ENCODE results near the gene SLC22A7.
A peak's percentile ranks its signal among the peaks of the same experiment; 100 is the strongest.

The SLC22A7 gene

DNA sequence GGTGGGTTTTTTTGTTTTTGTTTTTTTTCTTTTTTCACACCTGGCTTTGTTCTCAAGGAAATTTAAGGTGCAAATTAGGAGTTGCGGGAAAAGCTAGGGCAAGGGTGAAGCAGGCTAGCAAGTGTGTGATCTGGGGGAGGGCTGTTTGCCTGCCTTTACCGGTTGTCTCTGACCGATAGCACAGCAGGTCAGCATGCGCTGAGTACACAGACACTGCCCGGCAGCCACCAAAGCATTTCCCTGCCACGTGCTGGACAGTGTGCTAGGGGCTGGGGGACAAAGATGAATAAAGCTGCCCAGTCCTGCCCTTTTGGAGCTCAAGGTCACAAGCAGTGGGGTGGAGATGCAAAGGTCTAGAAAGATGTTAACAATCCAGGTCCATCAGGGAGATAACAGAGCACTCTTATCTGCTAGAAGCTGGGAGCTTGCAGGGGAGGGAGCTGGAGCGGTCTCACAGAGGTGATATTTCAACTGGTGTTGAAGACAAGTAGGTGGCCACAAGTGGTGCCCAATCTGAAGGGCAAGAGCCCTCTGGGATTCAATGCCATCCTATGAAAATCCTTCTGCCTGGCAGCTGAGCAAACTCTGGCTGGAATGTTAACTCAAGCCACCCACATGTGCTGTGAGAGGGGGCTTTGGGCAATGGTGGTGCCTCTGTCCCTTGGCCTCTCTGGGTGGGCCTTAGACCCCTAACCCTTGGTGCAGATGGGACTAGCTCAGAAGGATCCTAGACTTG is 30.3 kb upstream of the SLC22A7 start:
- DNase-seq, result no peak

GRCh38 chr6:43268355-43268700 is 29.7 kb upstream of the SLC22A7 start:
- no peak for DNase-seq

DNA sequence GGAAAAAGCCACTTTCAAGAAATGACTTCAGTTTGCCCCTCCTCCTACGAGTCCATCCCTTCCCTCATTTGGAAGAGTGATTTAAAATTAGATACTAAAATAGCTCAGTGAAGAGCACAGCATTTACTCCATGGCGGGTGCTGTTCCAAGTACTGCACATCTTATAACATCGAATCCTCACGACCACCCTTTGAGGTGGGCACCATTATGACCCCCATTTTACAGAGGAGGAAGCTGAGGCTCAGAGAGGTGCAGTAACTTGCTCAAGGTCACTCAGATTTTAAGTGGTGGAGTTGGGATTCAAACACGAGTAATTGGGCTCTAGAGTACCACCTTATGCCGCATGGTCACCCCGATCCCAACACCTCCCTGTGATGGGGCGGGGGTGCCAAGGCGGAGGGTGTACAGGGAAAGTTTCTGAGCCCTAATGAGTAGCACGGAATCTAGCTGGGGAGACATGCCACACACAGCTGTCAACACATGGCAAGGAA is 29.2 kb upstream of the SLC22A7 start:
- no peak for DNase-seq

- no peak for DNase-seq
Measured at GRCh38 chr6:43269273-43270007, 28.6 kb upstream of the SLC22A7 start.

DNA sequence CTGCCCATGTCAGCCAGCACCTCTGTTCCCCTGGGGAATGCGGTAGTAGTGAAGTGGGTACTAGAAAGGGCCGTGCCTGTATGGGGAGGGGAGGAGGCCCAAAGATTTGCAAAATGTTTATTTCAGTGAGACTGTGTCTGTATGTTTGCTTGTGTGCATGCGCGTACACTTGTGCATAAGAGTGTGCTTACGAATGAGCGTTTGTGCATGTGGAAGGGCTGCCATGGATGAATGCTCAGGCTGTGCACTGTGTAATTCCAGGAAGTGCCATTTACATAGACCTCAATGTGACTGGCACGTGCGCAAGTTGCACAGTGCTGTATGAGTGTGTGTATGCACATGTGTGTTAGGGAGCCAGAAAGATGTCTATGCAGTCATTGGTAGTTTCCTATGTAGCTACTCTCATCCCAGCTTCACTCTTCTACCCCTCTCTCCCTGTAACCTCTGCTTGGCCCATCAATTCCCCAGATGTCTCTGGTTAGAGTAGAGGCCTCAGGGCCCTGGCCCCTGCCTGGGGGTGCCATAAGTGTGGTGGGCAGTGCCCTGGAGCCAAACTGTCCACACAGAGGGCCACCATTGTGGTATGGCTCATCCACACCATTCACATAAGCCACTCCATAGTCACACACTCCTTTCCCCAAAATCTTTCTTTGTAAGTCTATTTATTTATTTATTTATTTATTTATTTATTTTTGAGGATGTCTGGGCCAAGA is 26.8 kb upstream of the SLC22A7 start:
- DNase-seq, result no peak

DNA sequence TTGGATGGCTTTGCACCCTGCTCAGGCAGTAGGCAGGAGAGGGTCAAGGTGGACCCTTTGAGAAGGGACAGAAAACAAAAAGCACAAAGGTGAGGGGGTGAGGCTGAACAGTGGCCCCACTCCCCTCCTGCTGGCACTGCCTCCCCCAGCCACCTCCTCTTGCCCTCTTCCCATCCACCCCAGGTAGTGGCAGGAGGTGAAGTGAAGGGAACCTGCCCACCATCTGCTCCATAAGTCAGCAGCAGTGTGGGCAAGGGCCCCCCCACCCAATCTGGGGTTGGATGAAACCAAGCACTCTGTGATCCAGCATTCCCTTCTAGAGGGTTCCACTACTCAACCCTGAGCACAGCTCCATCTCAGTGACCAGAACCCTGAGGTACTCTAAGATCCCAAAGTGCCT is 26.1 kb upstream of the SLC22A7 start:
- DNase-seq, result no peak

GRCh38 chr6:43273707-43274106 is 24.4 kb upstream of the SLC22A7 start:
- DNase-seq, result no peak

DNA sequence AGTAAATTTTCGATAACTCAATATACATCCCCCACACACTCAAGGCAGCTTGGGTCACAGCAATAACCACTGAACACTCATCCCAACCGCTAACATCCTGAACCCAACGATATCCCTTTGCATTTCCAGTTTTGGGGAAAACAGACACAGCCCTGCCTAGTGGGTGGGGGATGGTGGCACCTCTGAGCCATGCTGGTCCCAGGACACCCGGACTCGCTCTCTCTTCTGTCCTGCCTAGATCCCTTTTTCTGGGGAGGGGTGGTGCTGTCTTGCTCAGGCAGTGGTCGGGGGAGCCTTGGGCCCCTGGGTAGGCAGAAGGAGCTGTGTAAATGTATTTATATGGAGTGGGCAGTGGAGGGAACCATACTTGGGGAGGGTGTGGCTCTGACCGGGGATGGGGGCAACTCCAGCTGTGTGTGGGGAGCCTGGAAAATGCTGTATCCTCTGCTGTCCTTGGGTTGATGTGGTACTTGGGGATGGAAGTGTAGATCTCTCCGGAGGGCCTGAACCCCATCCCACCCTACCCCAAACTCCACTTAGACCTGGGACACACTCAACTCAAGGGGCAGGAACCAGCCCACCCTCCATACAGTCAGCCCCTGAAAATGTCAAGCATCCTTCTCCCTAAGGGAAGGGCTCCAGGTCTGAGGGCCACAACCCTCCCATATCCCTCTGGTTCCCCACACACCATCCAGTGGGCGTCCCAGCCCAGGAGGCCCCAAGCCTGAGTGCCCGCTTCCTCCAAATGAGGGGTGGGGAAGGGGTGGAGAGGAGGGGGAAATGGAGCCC is 23.7 kb upstream of the SLC22A7 start:
- DNase-seq, result no peak

- DNase-seq, result no peak
Measured at GRCh38 chr6:43274916-43275597, 23.0 kb upstream of the SLC22A7 start.

GRCh38 chr6:43275801-43276576 is 22.1 kb upstream of the SLC22A7 start:
- DNase-seq, result peak; percentile 69

DNA sequence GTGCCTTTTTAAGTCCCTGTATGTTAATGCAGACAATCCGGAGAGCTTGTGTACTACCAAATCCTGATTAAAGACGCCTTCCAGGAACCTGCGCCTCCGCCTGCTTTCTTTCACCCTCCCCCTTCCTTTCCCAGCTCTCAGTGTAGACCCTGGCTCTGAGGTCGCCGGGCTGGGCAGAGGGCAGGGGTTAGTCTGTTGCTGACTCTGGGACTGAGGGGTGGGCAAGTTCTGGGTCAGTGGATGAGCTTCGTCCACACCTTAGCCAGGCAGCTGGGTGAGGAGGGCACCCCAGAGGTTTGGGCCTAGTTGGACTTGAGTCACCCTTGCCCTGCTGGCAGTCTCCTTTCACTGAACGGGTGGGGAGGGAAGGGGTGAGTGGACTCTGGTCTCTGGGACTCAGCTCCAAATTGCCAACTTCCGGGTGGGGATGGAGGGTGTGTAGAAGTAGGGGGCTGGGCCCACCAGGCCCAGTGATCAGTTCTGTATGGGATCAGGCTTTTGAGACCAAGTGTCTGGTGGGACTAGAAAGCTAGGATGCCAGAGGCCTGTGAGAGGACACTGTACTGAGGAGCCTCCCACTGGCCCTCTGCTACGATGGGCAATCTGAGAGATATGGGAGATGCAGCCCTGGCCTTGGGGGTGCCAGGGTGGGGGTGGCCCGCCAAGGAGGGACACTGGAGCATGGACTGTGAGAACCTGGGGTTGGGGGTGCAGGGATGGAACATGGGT is 21.3 kb upstream of the SLC22A7 start:
- peak; percentile 88 for DNase-seq

DNA sequence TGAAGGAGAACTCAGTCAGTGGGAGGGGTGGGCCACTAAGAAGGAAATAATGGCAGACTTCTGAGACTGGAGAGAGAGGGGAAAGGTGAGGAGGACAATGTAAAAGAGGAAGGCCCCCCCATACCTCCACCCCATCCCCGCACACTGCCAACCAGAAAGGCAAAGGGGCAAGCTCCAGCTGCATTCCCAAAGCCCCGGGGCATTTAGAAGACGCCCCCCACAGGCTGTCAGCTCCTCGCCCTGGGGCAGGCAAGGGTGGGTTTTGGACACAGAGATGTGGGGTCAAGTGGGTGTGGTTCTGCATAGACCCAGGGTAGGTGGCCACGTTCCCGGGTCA is 20.8 kb upstream of the SLC22A7 start:
- no peak for DNase-seq

DNA sequence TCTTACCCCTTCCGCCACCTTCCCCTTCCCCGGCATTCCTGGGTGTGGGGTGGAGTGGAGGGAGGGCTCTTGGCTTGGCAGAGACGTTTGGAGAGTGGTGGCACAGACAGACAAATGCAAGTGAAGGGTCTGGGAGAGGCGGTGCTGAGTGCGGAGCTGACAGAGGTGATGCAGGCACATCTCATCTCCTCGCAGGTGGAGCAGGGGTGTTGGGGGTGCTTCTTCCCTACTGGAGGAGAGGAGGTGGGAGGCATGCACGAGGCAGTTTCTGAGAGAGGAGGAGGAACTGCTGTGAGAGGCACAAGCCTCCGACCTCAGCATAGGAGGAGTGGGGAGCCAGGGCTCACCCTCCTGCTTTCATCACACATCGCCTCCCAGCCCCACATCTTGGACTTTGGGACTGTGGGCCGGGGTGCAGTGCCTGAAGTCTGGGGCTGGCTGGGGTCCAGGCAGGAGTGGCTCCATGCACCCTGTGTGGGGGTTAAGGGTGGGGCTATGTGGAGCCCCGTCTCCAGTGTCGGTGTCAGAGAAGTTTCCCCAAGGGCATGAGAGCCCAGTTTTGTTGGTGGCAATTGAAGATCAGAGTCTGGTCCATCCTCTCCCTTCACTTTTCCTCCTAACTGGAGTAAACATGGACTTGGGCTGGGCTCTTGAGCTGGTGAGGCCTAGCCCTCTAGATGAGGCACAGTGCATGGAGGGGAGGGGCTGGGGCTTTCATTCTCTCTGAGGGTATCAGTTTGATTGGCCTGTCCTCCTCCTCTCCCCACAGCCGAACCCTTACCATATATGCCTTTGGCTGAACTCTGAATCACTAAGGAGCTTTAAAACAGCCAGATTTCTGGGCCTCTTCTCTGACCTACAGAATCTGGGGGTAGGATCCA is 20.2 kb upstream of the SLC22A7 start:
- DNase-seq, result peak; percentile 71

DNA sequence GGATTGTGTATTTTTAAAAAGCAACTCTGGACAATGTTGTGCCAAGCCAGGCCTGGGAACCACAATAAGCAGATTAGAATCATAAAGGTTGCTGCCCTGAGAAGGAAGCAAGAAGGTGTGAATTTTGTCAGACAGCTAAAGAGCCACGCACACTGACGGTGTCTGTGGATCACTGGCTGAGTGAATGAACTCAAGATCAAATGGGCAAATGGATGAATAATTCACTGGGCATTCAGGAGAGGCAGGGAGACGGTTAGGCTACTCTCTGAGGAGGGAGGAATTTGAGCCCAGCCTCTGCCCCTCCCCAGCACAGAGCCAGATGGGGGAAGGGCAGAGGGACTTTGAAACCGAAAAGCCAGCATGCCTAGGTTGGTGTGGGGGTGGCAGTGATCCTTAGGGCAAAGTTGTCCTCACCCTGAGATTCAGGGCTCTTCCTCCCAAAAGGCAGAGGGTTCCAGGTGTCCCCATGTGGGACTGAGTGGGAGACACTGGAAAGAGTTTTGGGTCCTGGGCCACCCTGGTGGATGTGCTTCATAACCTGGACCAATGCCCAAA is 19.5 kb upstream of the SLC22A7 start:
- DNase-seq, result peak; percentile 46

GRCh38 chr6:43280234-43280633 is 17.8 kb upstream of the SLC22A7 start:
- DNase-seq, result no peak

GRCh38 chr6:43282060-43282459 is 16.0 kb upstream of the SLC22A7 start:
- no peak for DNase-seq

GRCh38 chr6:43282636-43283513 is 15.2 kb upstream of the SLC22A7 start:
- no peak for DNase-seq

- DNase-seq, result no peak
Measured at GRCh38 chr6:43283514-43283901, 14.6 kb upstream of the SLC22A7 start.

GRCh38 chr6:43283905-43284304 is 14.2 kb upstream of the SLC22A7 start:
- DNase-seq, result no peak

All from NCI-H82 (cell line).